K562 (cell line): ENCODE data around the gene TMEM217. TPM values are rescaled to one million over a fixed set of nuclear protein-coding genes. Genes with fewer than 3 reads are reported as not detected.
A peak's percentile ranks its signal among the peaks of the same experiment; 100 is the strongest.

Experiments used
- CBX1 ChIP-seq: sonication (generic); IDR thresholded peaks from 2 replicates; pipeline ENCODE4 v1.6.1; 2016; ENCODE audit warnings: antibody characterized with exemption, low read depth, mild to moderate bottlenecking
- CTCFL ChIP-seq: IDR thresholded peaks from 2 replicates; pipeline ENCODE4 v1.6.1; 2011; ENCODE audit warnings: borderline replicate concordance, low read depth, mild to moderate bottlenecking, moderate library complexity, low read length; ENCODE audit not compliant: insufficient read depth, poor library complexity, severe bottlenecking
- EHMT2 ChIP-seq: fragments of 450-650 bp; IDR thresholded peaks from 2 replicates; pipeline ENCODE4 v1.6.1; 2018; ENCODE audit warnings: antibody characterized with exemption
- ERF ChIP-seq: fragments of 450-650 bp; formaldehyde crosslinking; IDR thresholded peaks from 2 replicates; pipeline ENCODE4 v1.4.0; 2020; ENCODE audit warnings: mild to moderate bottlenecking, mixed read lengths
- HDAC3 ChIP-seq: fragments of 450-650 bp; IDR thresholded peaks from 2 replicates; pipeline ENCODE4 v1.6.1; 2018; ENCODE audit warnings: borderline replicate concordance, mild to moderate bottlenecking, moderate library complexity; ENCODE audit not compliant: partially characterized antibody
- HMBOX1 ChIP-seq: sonication (generic); IDR thresholded peaks from 2 replicates; pipeline ENCODE4 v1.6.1; 2016
- MAX ChIP-seq: sonication (generic); formaldehyde crosslinking; IDR thresholded peaks from 2 replicates; pipeline ENCODE4 v1.9.0; 2022; ENCODE audit warnings: mild to moderate bottlenecking, missing genetic modification reagents
- MTF1 ChIP-seq: fragments of 250-450 bp; sonication (Bioruptor Pico); IDR thresholded peaks from 2 replicates; pipeline ENCODE4 v1.9.0; 2021; ENCODE audit warnings: moderate library complexity, mild to moderate bottlenecking, inconsistent platforms, borderline replicate concordance
- PBX2 ChIP-seq, 2 experiments: IDR thresholded peaks in 1 of 2; conservative IDR thresholded peaks in 1 of 2; 2 replicates each; pipeline ENCODE4 v1.6.1; 2016; ENCODE audit warnings: low read depth in 2 of 2, mild to moderate bottlenecking in 1 of 2, missing compliant biosample characterization in 1 of 2, missing genetic modification characterization in 1 of 2, moderate library complexity in 1 of 2
- SAFB ChIP-seq: fragments of 200-400 bp; formaldehyde crosslinking; IDR thresholded peaks from 2 replicates; pipeline ENCODE4 v1.6.1; 2017; ENCODE audit warnings: low read depth, low read length, borderline replicate concordance
- SMARCE1 ChIP-seq: fragments of 450-650 bp; IDR thresholded peaks from 2 replicates; pipeline ENCODE4 v1.7.1; 2016; ENCODE audit warnings: mild to moderate bottlenecking
- SNRNP70 ChIP-seq: fragments of 200-400 bp; formaldehyde crosslinking; optimal IDR thresholded peaks from 2 replicates; pipeline ENCODE3; 2017; ENCODE audit warnings: low read depth, low read length
- TCF7 ChIP-seq: sonication (generic); IDR thresholded peaks from 2 replicates; pipeline ENCODE4 v1.6.1; 2016; ENCODE audit warnings: antibody characterized with exemption, borderline replicate concordance
- TGIF2 ChIP-seq: sonication (generic); formaldehyde crosslinking; IDR thresholded peaks from 2 replicates; pipeline ENCODE4 v1.8.1; 2022; ENCODE audit warnings: mild to moderate bottlenecking, missing genetic modification reagents, moderate library complexity
- ZFP36 ChIP-seq: fragments of 150-350 bp; IDR thresholded peaks from 2 replicates; pipeline ENCODE4 v1.6.1; 2018; ENCODE audit warnings: low read length, low read depth; ENCODE audit not compliant: partially characterized antibody
- ZNF239 ChIP-seq: fragments of 250-450 bp; sonication (Bioruptor Pico); IDR thresholded peaks from 2 replicates; pipeline ENCODE4 v1.4.0; 2020; ENCODE audit warnings: mild to moderate bottlenecking
- ZNF263 ChIP-seq: sonication (generic); formaldehyde crosslinking; IDR thresholded peaks from 2 replicates; pipeline ENCODE4 v1.8.0; 2022; ENCODE audit warnings: mild to moderate bottlenecking, missing genetic modification reagents, borderline replicate concordance
- ZNF316 ChIP-seq: fragments of 450-650 bp; IDR thresholded peaks from 2 replicates; pipeline ENCODE4 v1.6.1; 2016
- ZNF512 ChIP-seq: IDR thresholded peaks from 2 replicates; pipeline ENCODE4 v1.6.1; 2016; ENCODE audit warnings: missing genetic modification characterization, missing compliant biosample characterization
- ZNF76 ChIP-seq: fragments of 250-450 bp; sonication (Bioruptor Pico); IDR thresholded peaks from 2 replicates; pipeline ENCODE4 v1.4.0; 2020; ENCODE audit warnings: mild to moderate bottlenecking, moderate library complexity, borderline replicate concordance
- polyA plus RNA-seq, 8 experiments: library from polyadenylated mRNA; depleted of rRNA in 4 of 8; stranded (reverse) in 5 of 8; unstranded in 3 of 8; fragments of >200 nt; fragmentation: Nextera tagmentation in 2 of 8; fragmentation: Illumina TruSeq in 1 of 8; extraction: Ambion mirVana in 2 of 8; extraction: Trizol in 1 of 8; gene quantifications; 2 replicates each; pipeline versions ENCODE4 v1.2.1 to v1.2.3, GENCODE V29; 2011 to 2014; ENCODE audit warnings: inconsistent platforms in 1 of 8, missing spikeins in 1 of 8
- total RNA-seq, 7 experiments: library from RNA; depleted of rRNA in 6 of 7; stranded (reverse); fragments of >200 nt in 6 of 7; fragmentation: Illumina TruSeq in 2 of 7; extraction: Trizol in 2 of 7; gene quantifications; 2 replicates each; pipeline versions ENCODE4 v1.2.1 to v1.2.3, GENCODE V29; 2011 to 2021; ENCODE audit warnings: low replicate concordance in 1 of 7

TMEM217 gene
- total and polyA plus RNA-seq, 9 of the 15 experiments (the other 6 are each of a cell fraction or from before 2014, with no cell fraction given): 1.3 to 8.0 (median 1.9) TPM

- TF ChIP-seq PBX2 (CRISPR knock-in tag; IDR thresholded peaks at IDR 0.05; ENCODE audit: low read depth) (no peak), PBX2 (tag; conservative IDR thresholded peaks at IDR 0.05; ENCODE audit: low read depth) (peak; percentile 64), CTCFL (no peak), ZFP36 (no peak), SNRNP70 (no peak), MTF1 (no peak), ZNF76 (CRISPR knock-in tag) (0 out of 2 replicates have a peak, but pooled peaks have one; percentile 56), EHMT2 (peak; percentile 85), ERF (CRISPR knock-in tag) (0 out of 2 replicates have a peak, but pooled peaks have one; percentile 28), MAX (CRISPR knock-in tag) (no peak), ZNF316 (peak; percentile 80), ZNF263 (CRISPR knock-in tag) (no peak), HDAC3 (peak; percentile 49), SAFB (no peak), ZNF512 (no peak), HMBOX1 (no peak; the same call in 1 of the 2 replicates), TGIF2 (CRISPR knock-in tag) (no peak), CBX1 (0 out of 2 replicates have a peak, but pooled peaks have one; percentile 54), TCF7 (no peak), ZNF239 (CRISPR knock-in tag) (peak; percentile 55; the same call in 1 of the 2 replicates), SMARCE1 (peak; percentile 91)
Measured at GRCh38 chr6:37239950-37240713, 17.8 kb downstream of the TMEM217 start (continued).
